Cardiac fibroblast (primary cell): ENCODE results near the gene JAKMIP3.

Source experiments
- DNase-seq, 2 donors: peaks; one replicate each; pipeline versions ENCODE4 v3.0.0 to v3.0.0-alpha.2; 2010; ENCODE audit warnings: low read depth in 2 of 2
- H3K4me3 ChIP-seq, 2 donors: replicated peaks in 1 of 2; 1 replicate in 1 of 2; 2 replicates in 1 of 2; pipeline ENCODE4 v1.5.1; 2011; ENCODE audit warnings: low read depth in 2 of 2, low read length in 2 of 2, mild to moderate bottlenecking in 2 of 2, moderate library complexity in 1 of 2
- CTCF ChIP-seq: IDR thresholded peaks from one replicate; pipeline ENCODE4 v1.5.1; 2011; ENCODE audit warnings: low read depth, mild to moderate bottlenecking, low read length, inconsistent platforms

Gene JAKMIP3

GRCh38 chr10:132104471-132105301 lies 38.9 kb downstream of the JAKMIP3 start:
- H3K4me3 ChIP-seq = no peak overlapping the region
- DNase-seq = no peak
- TF ChIP-seq CTCF = no peak

- no peak for TF ChIP-seq CTCF
- no peak for DNase-seq
- H3K4me3 ChIP-seq = no peak overlapping the region
Observed at GRCh38 chr10:132105302-132105995, 39.7 kb downstream of the JAKMIP3 start.

- DNase-seq = no peak
- TF ChIP-seq CTCF = no peak
Observed at GRCh38 chr10:132106431-132106830, 40.7 kb downstream of the JAKMIP3 start.

GRCh38 chr10:132107186-132107948 lies 41.6 kb downstream of the JAKMIP3 start:
- TF ChIP-seq CTCF = no peak
- DNase-seq = no peak

More at GRCh38 chr10:132106431-132106830, 40.7 kb downstream of the JAKMIP3 start:
- no peak overlapping the region for H3K4me3 ChIP-seq

GRCh38 chr10:132107949-132108877 lies 42.5 kb downstream of the JAKMIP3 start:
- DNase-seq = no peak
- no peak overlapping the region for H3K4me3 ChIP-seq
- no peak for TF ChIP-seq CTCF

More at GRCh38 chr10:132107186-132107948, 41.6 kb downstream of the JAKMIP3 start:
- no peak overlapping the region for H3K4me3 ChIP-seq
